Naive B cell (primary cell): ENCODE data around the gene ELMO1. TPM values are rescaled to one million over a fixed set of nuclear protein-coding genes. Genes with fewer than 3 reads are reported as not detected.

Experiments used
- ATAC-seq, 2 donors: fragments of 150-1000 bp; cut with Tn5 transposase; 2 replicates each; pipeline ENCODE4 v1.10.0; 2021; ENCODE audit warnings: low read depth in 2 of 2, mild to moderate bottlenecking in 2 of 2, moderate library complexity in 2 of 2
- DNase-seq: peaks from one replicate; pipeline ENCODE4 v3.0.0; 2022
- H3K27ac Mint-ChIP-seq, 6 donors: one replicate each; pipeline ENCODE4 v1.8.0; 2020 to 2022; ENCODE audit warnings: mild to moderate bottlenecking in 6 of 6, mixed read lengths in 6 of 6, moderate library complexity in 5 of 6, inconsistent platforms in 2 of 6
- H3K27me3 Mint-ChIP-seq, 3 donors: one replicate each; pipeline ENCODE4 v1.8.0; 2021 to 2022; ENCODE audit warnings: mixed read lengths in 3 of 3, mild to moderate bottlenecking in 1 of 3
- H3K36me3 Mint-ChIP-seq, 2 donors: one replicate each; pipeline ENCODE4 v1.8.0; 2020 to 2022; ENCODE audit warnings: mixed read lengths in 2 of 2, inconsistent platforms in 1 of 2, mild to moderate bottlenecking in 1 of 2
- H3K4me1 Mint-ChIP-seq, 3 donors: one replicate each; pipeline ENCODE4 v1.8.0; 2020 to 2022; ENCODE audit warnings: mixed read lengths in 3 of 3, inconsistent platforms in 1 of 3, mild to moderate bottlenecking in 1 of 3, moderate library complexity in 1 of 3
- H3K4me3 Mint-ChIP-seq, 8 donors: one replicate each; pipeline ENCODE4 v1.8.0; 2020 to 2022; ENCODE audit warnings: mild to moderate bottlenecking in 8 of 8, mixed read lengths in 8 of 8, moderate library complexity in 8 of 8, inconsistent platforms in 2 of 8
- H3K9me3 Mint-ChIP-seq, 7 donors: one replicate each; pipeline ENCODE4 v1.8.0; 2020 to 2022; ENCODE audit warnings: mixed read lengths in 7 of 7, mild to moderate bottlenecking in 5 of 7, inconsistent platforms in 2 of 7, moderate library complexity in 1 of 7
- polyA plus RNA-seq, 6 donors: library from polyadenylated mRNA; unstranded; fragments of 300-500 nt; fragmentation: Illumina TruSeq; gene quantifications; one replicate each; pipeline ENCODE4 v1.2.3, GENCODE V29; 2021; ENCODE audit warnings: low read depth in 6 of 6

Gene ELMO1
- polyA plus RNA-seq, 6 donors from 2014 or later, result 42.8 to 69.9 (median 59.5) TPM

- H3K27ac Mint-ChIP-seq, result peak overlapping the region in 1 of 6 donors; percentile 67
- no peaks in the 10 kb centered on the region for H3K27me3 Mint-ChIP-seq
- DNase-seq, result no peak
- ATAC-seq, result no peak
- H3K4me1 Mint-ChIP-seq, result peaks cover 41 to 70% (median 61%) of the 10 kb centered on the region in 3 donors
- peaks cover 0 to 6% of the 10 kb centered on the region in 2 donors for H3K36me3 Mint-ChIP-seq
- no peak overlapping the region for H3K4me3 Mint-ChIP-seq
- H3K9me3 Mint-ChIP-seq, result no peaks in the 10 kb centered on the region
Measured at GRCh38 chr7:37286454-37286832, 162.2 kb downstream of the ELMO1 start.

- H3K4me3 Mint-ChIP-seq, result peak overlapping the region in 1 of 8 donors; percentile 1
- H3K9me3 Mint-ChIP-seq, result no peaks in the 10 kb centered on the region
- H3K27ac Mint-ChIP-seq, result peak overlapping the region in 3 of 6 donors; percentile 62 to 67 (median 67)
- ATAC-seq (peak in 1 of 2 donors; percentile 37), DNase-seq (no peak)
- H3K36me3 Mint-ChIP-seq, result peaks cover 4 to 6% of the 10 kb centered on the region in 2 donors
- H3K27me3 Mint-ChIP-seq, result no peaks in the 10 kb centered on the region
- peaks cover 42 to 64% (median 55%) of the 10 kb centered on the region in 3 donors for H3K4me1 Mint-ChIP-seq
Measured at GRCh38 chr7:37285706-37286453, 162.8 kb downstream of the ELMO1 start.

DNA sequence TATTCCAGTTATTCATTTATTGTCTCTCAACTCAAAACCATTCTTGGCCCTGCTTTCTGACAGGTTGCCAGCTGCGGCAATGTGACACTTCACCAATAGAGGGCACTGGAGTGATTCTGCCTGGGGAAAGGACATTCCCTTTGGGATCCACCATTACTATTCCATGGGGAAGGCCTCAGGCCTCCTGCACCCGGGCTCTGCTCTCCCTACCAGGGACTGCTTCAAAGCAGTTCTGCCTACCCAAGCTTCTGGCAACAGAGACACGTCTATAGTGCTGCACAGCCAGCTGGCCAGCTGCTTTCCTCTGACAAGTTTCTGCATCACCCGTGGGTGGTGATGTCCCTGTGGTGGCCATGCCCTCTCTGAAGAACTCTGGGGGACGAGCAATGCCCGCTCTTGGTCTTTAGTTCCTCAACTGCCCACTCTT, 163.8 kb downstream of the ELMO1 start:
- Mint-ChIP-seq H3K4me3 (no peak overlapping the region), H3K27me3 (no peaks in the 10 kb centered on the region), H3K9me3 (no peaks in the 10 kb centered on the region), H3K27ac (peak overlapping the region in 1 of 6 donors; percentile 66), H3K4me1 (peaks cover 45 to 65% (median 53%) of the 10 kb centered on the region in 3 donors), H3K36me3 (peaks cover 6 to 7% of the 10 kb centered on the region in 2 donors)
- DNase-seq, result peak; percentile 11
- no peak for ATAC-seq

GRCh38 chr7:37284285-37284684, 164.4 kb downstream of the ELMO1 start:
- Mint-ChIP-seq H3K36me3 (peaks cover 5 to 7% of the 10 kb centered on the region in 2 donors), H3K27ac (peak overlapping the region in 1 of 6 donors; percentile 89), H3K27me3 (no peaks in the 10 kb centered on the region), H3K4me1 (peaks cover 46 to 65% (median 48%) of the 10 kb centered on the region in 3 donors), H3K4me3 (no peak overlapping the region), H3K9me3 (no peaks in the 10 kb centered on the region)
- ATAC-seq (no peak), DNase-seq (no peak)

DNA sequence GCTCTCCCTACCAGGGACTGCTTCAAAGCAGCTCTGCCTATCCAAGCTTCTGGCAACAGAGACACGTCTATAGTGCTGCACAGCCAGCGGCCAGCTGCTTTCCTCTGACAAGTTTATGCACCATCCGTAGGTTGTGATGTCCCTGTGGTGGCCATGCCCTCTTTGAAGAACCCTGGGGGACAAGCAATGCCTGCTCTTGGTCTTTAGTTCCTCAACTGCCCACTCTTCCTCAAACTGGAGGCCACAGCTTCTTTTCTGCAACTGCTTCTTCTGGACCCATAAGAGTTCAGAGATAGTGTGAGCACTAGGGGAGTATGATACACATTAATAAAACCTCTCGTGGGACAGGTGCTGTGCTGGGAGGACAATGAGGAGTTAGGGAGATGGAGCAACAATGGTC, 164.9 kb downstream of the ELMO1 start:
- Mint-ChIP-seq H3K4me1 (peaks cover 45 to 65% (median 49%) of the 10 kb centered on the region in 3 donors), H3K9me3 (no peaks in the 10 kb centered on the region), H3K27ac (peak overlapping the region in 1 of 6 donors; percentile 89), H3K4me3 (no peak overlapping the region), H3K36me3 (peaks cover 0 to 11% of the 10 kb centered on the region in 2 donors), H3K27me3 (no peaks in the 10 kb centered on the region)
- ATAC-seq (no peak), DNase-seq (no peak)

DNA sequence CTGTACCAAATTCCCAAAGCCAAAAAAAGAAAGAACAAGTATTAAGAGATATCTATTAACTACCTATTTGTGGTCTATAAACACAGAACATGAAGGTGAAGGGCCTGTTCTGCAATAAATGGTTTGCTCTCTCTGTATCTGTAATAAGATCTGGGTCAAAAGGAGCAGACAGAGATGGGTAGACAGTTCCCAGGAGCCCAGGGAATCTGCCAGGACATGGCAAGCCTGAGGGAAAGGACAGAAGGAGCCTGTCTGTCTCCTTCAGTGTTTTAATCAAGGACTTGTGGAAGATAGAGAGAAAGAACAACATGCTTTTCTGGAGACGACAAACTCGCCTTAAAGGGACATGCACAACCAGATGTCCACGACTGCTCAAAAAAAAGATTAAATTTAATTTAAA, 165.7 kb downstream of the ELMO1 start:
- no peak for ATAC-seq
- DNase-seq, result no peak
- Mint-ChIP-seq H3K27me3 (no peaks in the 10 kb centered on the region), H3K9me3 (no peaks in the 10 kb centered on the region), H3K4me3 (no peak overlapping the region), H3K27ac (peak overlapping the region in 2 of 6 donors; percentile 28 to 44), H3K4me1 (peaks cover 48 to 68% (median 48%) of the 10 kb centered on the region in 3 donors), H3K36me3 (peaks cover 0 to 16% of the 10 kb centered on the region in 2 donors)

GRCh38 chr7:37282093-37282444, 166.6 kb downstream of the ELMO1 start:
- Mint-ChIP-seq H3K9me3 (no peaks in the 10 kb centered on the region), H3K27me3 (no peaks in the 10 kb centered on the region), H3K4me3 (no peak overlapping the region), H3K36me3 (peaks cover 0 to 16% of the 10 kb centered on the region in 2 donors), H3K4me1 (peaks cover 43 to 64% (median 47%) of the 10 kb centered on the region in 3 donors), H3K27ac (peak overlapping the region in 2 of 6 donors; percentile 44 to 66)
- no peak for ATAC-seq
- DNase-seq, result no peak

DNA sequence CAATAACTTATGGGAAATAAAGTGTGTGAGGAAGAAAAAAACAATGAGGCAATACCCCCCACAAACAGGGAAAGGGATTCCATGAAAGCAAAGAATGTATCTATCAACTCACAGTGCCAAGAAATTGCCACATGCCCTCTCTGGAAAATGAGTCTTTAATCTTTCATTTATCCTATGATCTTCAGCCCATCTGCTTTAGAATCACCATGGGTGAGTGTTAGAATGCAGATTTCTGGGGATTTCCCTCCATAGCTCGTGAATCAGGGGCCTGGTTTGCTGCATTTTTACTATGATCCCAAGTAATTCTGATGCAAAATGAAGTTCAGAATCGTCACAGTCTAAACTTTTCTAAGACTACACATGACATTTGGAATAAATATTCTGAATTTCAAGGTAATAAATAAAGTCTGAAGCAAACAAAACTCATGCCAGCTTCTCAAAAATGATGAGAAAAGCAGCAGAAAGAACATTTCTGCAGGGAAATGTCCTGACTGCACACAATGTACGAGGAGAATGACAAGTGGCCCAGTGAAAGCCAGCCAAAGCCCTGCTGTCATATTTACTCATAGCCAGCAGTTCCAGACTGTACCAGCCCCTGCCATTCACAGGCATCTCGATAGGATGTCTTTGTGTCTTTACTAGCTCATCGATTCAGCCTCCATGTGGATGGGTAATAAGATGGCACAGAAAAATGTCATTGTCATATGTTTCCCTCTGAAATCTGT, 167.1 kb downstream of the ELMO1 start:
- no peak overlapping the region for H3K4me3 Mint-ChIP-seq
- peaks cover 0 to 16% of the 10 kb centered on the region in 2 donors for H3K36me3 Mint-ChIP-seq
- H3K4me1 Mint-ChIP-seq, result peaks cover 43 to 63% (median 47%) of the 10 kb centered on the region in 3 donors
- H3K9me3 Mint-ChIP-seq, result no peaks in the 10 kb centered on the region
- ATAC-seq (no peak), DNase-seq (no peak)
- H3K27ac Mint-ChIP-seq, result no peak overlapping the region
- H3K27me3 Mint-ChIP-seq, result no peaks in the 10 kb centered on the region

DNA sequence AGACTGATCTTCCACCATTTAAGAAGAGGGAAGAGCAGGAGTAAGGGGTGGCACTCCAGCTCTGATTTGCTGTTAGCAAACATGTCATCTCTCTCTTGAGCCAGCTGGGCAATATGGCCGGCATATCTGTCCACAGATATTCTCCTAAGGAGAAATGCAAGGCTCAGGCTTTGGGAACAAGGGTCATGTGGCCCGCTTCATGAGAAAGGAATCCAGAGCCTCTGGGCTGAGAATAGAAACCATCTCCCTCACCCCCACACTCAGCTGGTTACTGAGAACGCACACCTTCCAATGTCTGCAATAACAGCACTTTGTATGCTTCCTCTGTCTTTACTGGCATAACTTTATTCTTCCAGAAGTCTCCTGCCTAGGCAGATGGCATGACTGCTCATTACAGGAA, 171.2 kb downstream of the ELMO1 start:
- Mint-ChIP-seq H3K27me3 (no peaks in the 10 kb centered on the region), H3K36me3 (peaks cover 9 to 16% of the 10 kb centered on the region in 2 donors), H3K4me3 (no peak overlapping the region), H3K4me1 (peaks cover 24 to 46% (median 36%) of the 10 kb centered on the region in 3 donors), H3K9me3 (no peaks in the 10 kb centered on the region), H3K27ac (peak overlapping the region in 2 of 6 donors; percentile 42 to 73)
- DNase-seq (no peak), ATAC-seq (no peak)

- Mint-ChIP-seq H3K9me3 (no peaks in the 10 kb centered on the region), H3K4me3 (no peak overlapping the region), H3K36me3 (peaks cover 8 to 15% of the 10 kb centered on the region in 2 donors), H3K27ac (no peak overlapping the region), H3K27me3 (no peaks in the 10 kb centered on the region), H3K4me1 (peaks cover 29 to 36% (median 30%) of the 10 kb centered on the region in 3 donors)
- no peak for ATAC-seq
- no peak for DNase-seq
Measured at GRCh38 chr7:37275078-37275710, 173.5 kb downstream of the ELMO1 start.

DNA sequence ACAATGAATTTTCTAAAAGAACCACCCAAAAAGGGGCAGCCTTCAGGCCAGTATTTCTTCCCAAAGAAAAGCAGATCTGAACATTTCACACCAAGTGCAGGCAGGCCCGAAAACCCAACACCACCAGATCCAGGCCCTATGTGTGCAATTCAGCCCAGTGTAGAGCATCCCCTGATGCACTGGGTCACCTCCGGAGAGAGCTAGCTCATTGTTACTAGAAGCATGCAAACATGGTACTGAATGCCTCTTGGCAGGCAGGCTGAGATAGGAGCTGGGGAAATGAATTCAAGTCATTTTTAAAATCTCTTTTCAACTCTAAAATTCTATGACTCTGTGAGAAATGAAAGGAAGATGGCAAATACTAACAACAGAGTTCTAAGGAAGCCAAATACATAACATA, 174.8 kb downstream of the ELMO1 start:
- ATAC-seq, result no peak
- Mint-ChIP-seq H3K36me3 (peaks cover 6 to 15% of the 10 kb centered on the region in 2 donors), H3K4me1 (peaks cover 19 to 29% (median 23%) of the 10 kb centered on the region in 3 donors), H3K27me3 (no peaks in the 10 kb centered on the region), H3K9me3 (no peaks in the 10 kb centered on the region), H3K4me3 (peak overlapping the region in 1 of 8 donors; percentile 56), H3K27ac (peak overlapping the region in 2 of 6 donors; percentile 13 to 24)
- no peak for DNase-seq

DNA sequence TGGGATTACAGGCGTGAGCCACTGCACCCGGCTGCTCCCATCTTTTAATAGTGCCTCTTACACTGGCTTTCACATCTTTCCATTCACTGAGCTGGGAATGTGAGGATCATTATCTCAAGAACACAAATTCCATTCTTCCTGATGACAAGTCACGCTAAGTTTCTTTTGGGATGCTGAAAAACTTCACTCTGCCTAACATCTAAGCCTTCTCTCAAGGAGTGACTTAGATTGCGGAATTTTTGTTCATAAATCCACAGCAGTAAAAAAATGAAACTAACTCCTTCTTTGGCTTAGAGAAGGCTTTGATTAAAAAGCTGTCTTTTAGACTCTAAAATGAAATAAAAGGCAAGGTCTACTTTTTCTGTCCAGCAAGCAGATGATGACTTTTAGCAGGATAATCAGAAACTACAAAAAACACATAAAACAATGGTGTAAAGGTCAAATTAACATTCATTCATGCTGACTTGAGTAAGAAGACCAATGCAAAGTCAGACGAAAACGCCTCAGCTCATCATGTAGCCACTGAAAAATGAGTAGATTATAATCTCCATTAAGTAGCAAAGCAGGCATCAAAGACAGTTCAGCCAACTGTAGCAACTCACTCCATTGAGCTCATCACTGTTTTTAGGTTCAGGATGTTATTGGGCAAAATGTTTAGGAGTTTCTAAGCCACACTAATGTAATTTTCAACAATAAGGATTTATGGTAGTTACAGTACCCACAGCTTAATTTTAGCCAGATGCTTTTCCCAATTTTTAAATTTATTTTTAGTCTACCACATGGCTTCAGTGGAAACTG, 178.8 kb downstream of the ELMO1 start:
- H3K4me1 Mint-ChIP-seq, result peaks cover 14 to 35% (median 28%) of the 10 kb centered on the region in 3 donors
- no peak overlapping the region for H3K4me3 Mint-ChIP-seq
- no peaks in the 10 kb centered on the region for H3K9me3 Mint-ChIP-seq
- DNase-seq, result no peak
- ATAC-seq, result no peak
- H3K27ac Mint-ChIP-seq, result no peak overlapping the region
- peaks cover 0 to 21% of the 10 kb centered on the region in 2 donors for H3K36me3 Mint-ChIP-seq
- H3K27me3 Mint-ChIP-seq, result no peaks in the 10 kb centered on the region

GRCh38 chr7:37267251-37267650, 181.4 kb downstream of the ELMO1 start:
- peaks cover 23 to 38% (median 37%) of the 10 kb centered on the region in 3 donors for H3K4me1 Mint-ChIP-seq
- H3K36me3 Mint-ChIP-seq, result peaks cover 7 to 20% of the 10 kb centered on the region in 2 donors
- H3K27ac Mint-ChIP-seq, result peak overlapping the region in 2 of 6 donors; percentile 7 to 80

More at GRCh38 chr7:37267251-37267650, 181.4 kb downstream of the ELMO1 start:
- Mint-ChIP-seq H3K27me3 (no peaks in the 10 kb centered on the region), H3K4me3 (no peak overlapping the region), H3K9me3 (no peaks in the 10 kb centered on the region)
- no peak for ATAC-seq
- no peak for DNase-seq
